Loucy (cell line): ENCODE measurements around the gene LIM2.
A peak's percentile ranks its signal among the peaks of the same experiment; 100 is the strongest.

Source experiments
- H2AFZ ChIP-seq: fragments of 200-600 bp; sonication (generic); 2 replicates; pipeline ENCODE4 v1.6.0; 2016; ENCODE audit warnings: antibody characterized with exemption, mild to moderate bottlenecking, low read length, moderate library complexity
- H3F3A ChIP-seq: fragments of 200-600 bp; 2 replicates; pipeline ENCODE4 v1.6.0; 2016; ENCODE audit warnings: antibody characterized with exemption, low read depth, mild to moderate bottlenecking
- H3K27me3 ChIP-seq: fragments of 200-600 bp; sonication (generic); 2 replicates; pipeline ENCODE4 v1.6.1; 2014; ENCODE audit warnings: low read length, mild to moderate bottlenecking; ENCODE audit not compliant: insufficient read depth, poor library complexity, severe bottlenecking
- H3K36me3 ChIP-seq: fragments of 200-600 bp; sonication (generic); 2 replicates; pipeline ENCODE4 v1.6.1; 2016; ENCODE audit warnings: low read length; ENCODE audit not compliant: insufficient read depth
- H3K4me1 ChIP-seq: fragments of 200-600 bp; sonication (generic); 2 replicates; pipeline ENCODE4 v1.5.1; 2014; ENCODE audit warnings: low read length, mild to moderate bottlenecking; ENCODE audit not compliant: insufficient read depth, poor library complexity, severe bottlenecking
- H3K4me2 ChIP-seq: fragments of 200-600 bp; sonication (generic); 2 replicates; pipeline ENCODE4 v1.6.0; 2014; ENCODE audit warnings: antibody characterized with exemption, low read length, low read depth, mild to moderate bottlenecking; ENCODE audit not compliant: poor library complexity, severe bottlenecking
- H3K4me3 ChIP-seq: fragments of 200-600 bp; sonication (generic); 2 replicates; pipeline ENCODE4 v1.5.1; 2014; ENCODE audit warnings: low read length, mild to moderate bottlenecking, mixed read lengths; ENCODE audit not compliant: poor library complexity, severe bottlenecking
- H3K79me2 ChIP-seq: fragments of 200-600 bp; sonication (generic); 2 replicates; pipeline ENCODE4 v1.6.1; 2014; ENCODE audit warnings: low read length; ENCODE audit not compliant: insufficient read depth
- H3K9ac ChIP-seq: fragments of 200-600 bp; sonication (generic); 2 replicates; pipeline ENCODE4 v1.6.0; 2014; ENCODE audit warnings: mild to moderate bottlenecking, low read depth, low read length, moderate library complexity; ENCODE audit not compliant: poor library complexity, severe bottlenecking
- H3K9me2 ChIP-seq: fragments of 200-600 bp; sonication (generic); replicated peaks from 2 replicates; pipeline ENCODE4 v1.6.1; 2016; ENCODE audit warnings: low read depth, low read length, mixed read lengths
- H3K9me3 ChIP-seq: fragments of 200-600 bp; sonication (generic); 2 replicates; pipeline ENCODE4 v1.6.1; 2014; ENCODE audit warnings: mild to moderate bottlenecking, antibody characterized with exemption, low read length, low read depth; ENCODE audit not compliant: insufficient read depth
- H4K20me1 ChIP-seq: fragments of 200-600 bp; sonication (generic); 2 replicates; pipeline ENCODE4 v1.6.0; 2014; ENCODE audit warnings: antibody characterized with exemption, low read length, mild to moderate bottlenecking; ENCODE audit not compliant: insufficient read depth, poor library complexity, severe bottlenecking
- CTCF ChIP-seq: fragments of 200-600 bp; sonication (generic); conservative IDR thresholded peaks from 2 replicates; pipeline ENCODE4 v1.5.1; 2014; ENCODE audit warnings: mild to moderate bottlenecking, antibody characterized with exemption, low read length
- EZH2phosphoT487 ChIP-seq: fragments of 200-600 bp; IDR thresholded peaks from 2 replicates; pipeline ENCODE4 v1.6.1; 2018; ENCODE audit warnings: antibody characterized with exemption, mild to moderate bottlenecking, moderate library complexity, borderline replicate concordance

The LIM2 gene

DNA sequence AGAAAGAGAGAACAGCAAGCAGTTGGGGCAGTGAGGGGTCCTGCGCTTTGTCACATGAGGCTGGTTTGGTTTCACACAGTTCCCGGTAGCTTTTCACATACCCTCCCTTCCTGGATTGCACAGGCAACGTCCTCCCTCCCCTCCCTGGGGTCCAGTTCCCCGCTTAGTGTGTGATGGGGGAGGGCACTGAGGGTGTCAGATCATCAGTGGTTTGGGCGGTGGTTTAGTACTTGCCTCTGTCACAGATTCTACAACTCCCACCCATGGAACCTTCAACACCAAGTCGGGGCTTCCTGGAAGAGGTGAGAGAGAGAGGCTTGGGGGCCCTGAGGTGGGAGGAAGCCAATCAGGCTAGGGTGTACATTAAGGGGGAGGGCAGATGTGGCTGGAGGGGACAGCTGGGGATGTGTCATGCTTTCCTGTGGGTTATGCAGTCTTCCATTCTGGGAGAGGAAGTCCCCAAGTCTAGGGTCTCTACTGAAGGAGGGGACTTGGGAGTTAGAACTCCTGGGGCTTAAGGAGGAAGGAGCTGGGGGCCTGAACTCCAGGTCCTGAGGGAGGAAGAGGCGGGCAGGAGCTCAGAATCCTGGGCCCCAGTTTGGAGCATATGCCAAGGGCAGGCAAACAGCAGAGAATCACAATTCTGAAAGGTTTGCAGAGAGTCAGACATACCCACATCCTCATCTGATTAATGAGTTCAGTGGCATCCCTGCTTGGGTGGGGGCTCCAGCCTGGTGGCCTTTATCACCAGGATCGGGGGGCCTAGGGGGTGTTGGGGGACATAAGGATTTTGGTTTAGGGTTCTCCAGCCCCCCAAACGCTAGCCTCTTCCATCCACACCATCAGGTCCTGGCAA, 14.9 kb downstream of the LIM2 start, which contains the start of gene NKG7:
Gene NKG7, minus strand, starts transcription at position 6 of the 856 bp plus-strand sequence. CDS start 119 bp downstream, outside the sequence.
- Histone ChIP-seq H3K27me3 (no peaks in the 10 kb centered on the region), H4K20me1 (no peaks in the 10 kb centered on the region), H3K9ac (peak within 1 kb of the TSS; percentile 96), H3K4me1 (peaks cover 70% of the 10 kb centered on the region), H2AFZ (no peak within 1 kb of the TSS), H3F3A (peaks cover 12% of the 10 kb centered on the region), H3K79me2 (peaks cover 39% of the 10 kb centered on the region), H3K9me3 (no peaks in the 10 kb centered on the region), H3K4me2 (peak within 1 kb of the TSS; percentile 97), H3K36me3 (no peaks in the 10 kb centered on the region), H3K4me3 (peak within 1 kb of the TSS; percentile 78), H3K9me2 (no peaks in the 10 kb centered on the region)
- TF ChIP-seq EZH2phosphoT487 (no peak), CTCF (no peak)

DNA sequence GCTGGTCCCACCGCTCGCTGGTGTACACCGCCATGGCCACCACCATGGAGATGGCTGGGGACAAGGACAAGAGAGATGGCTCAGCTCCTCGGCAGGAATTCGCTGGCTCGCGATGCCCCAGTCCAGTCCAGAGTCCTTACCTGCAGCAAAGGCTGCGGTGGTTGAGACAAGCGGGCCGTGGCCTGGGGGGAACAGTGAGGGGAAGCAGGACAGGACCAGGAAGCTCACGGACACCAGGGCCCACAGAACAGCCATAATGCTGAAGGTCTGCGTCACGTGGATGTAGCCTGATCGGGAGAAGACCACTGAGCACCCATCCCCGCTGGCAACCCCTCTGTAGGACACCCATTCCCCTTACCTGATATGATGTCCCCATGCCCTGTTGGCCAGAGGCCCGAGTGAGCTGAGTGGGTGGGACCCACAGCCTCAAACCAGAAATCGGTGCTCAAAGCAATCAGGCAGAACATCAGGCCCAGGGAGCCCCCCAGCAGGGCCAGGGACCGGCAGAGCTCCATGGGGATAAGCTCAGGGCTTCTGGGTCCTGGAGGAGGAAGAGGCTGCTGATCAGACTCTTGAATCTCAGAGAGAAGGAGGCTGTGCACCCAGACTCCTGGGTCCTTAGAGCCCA, 15.6 kb downstream of the LIM2 start:
- peaks cover 70% of the 10 kb centered on the region for H3K4me1 ChIP-seq
- H3K36me3 ChIP-seq, result no peaks in the 10 kb centered on the region
- H3K79me2 ChIP-seq, result peaks cover 41% of the 10 kb centered on the region
- H3K9ac ChIP-seq, result peak overlapping the region; percentile 96
- peak overlapping the region; percentile 97 for H3K4me2 ChIP-seq
- H3K9me2 ChIP-seq, result no peaks in the 10 kb centered on the region
- H3K9me3 ChIP-seq, result no peaks in the 10 kb centered on the region
- peak overlapping the region; percentile 78 for H3K4me3 ChIP-seq
- TF ChIP-seq CTCF (no peak), EZH2phosphoT487 (no peak)
- no peaks in the 10 kb centered on the region for H4K20me1 ChIP-seq
- no peak overlapping the region for H2AFZ ChIP-seq
- H3K27me3 ChIP-seq, result no peaks in the 10 kb centered on the region
- peaks cover 12% of the 10 kb centered on the region for H3F3A ChIP-seq

DNA sequence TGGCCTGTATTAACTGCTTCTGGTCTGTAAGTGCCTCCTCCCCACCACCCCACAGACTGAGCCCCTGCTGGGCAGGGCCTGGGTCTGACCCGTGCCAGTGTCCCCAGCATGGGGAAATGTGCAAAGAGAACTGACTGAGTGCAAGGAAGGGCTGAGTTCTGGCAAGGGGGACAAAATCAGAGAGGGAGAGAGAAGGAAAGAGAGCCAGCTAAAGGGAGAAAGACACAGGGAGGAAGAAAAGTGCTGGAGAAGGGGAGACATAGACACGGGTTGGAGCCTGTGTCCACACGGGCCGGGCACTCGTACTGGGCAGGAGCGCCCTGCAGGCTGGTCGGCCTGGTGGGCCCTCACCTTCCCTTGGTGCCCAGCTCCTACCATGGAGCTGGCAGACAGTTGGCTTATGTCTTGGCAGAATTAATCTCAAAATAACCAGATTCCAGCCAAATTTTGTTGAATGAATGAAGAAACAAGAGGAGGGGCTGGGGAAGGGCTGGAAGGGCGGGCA, 16.5 kb downstream of the LIM2 start:
- TF ChIP-seq CTCF (no peak), EZH2phosphoT487 (no peak)
- Histone ChIP-seq H3K4me1 (peaks cover 65% of the 10 kb centered on the region), H3K9ac (peak overlapping the region; percentile 96), H4K20me1 (no peaks in the 10 kb centered on the region), H3K27me3 (no peaks in the 10 kb centered on the region), H2AFZ (no peak overlapping the region), H3K79me2 (peaks cover 48% of the 10 kb centered on the region), H3F3A (peaks cover 12% of the 10 kb centered on the region), H3K9me2 (no peaks in the 10 kb centered on the region), H3K4me2 (peak overlapping the region; percentile 97), H3K4me3 (peak overlapping the region; percentile 78), H3K36me3 (no peaks in the 10 kb centered on the region), H3K9me3 (no peaks in the 10 kb centered on the region)
